Natural killer cell (primary cell): ENCODE results near the gene RTL10. TPM values are rescaled to one million over a fixed set of nuclear protein-coding genes. Genes with fewer than 3 reads are reported as not detected.

Experiments used
- ATAC-seq, 3 donors: fragments of 150-1000 bp in 2 of 3; fragments of 200-7000 bp in 1 of 3; cut with Tn5 transposase; 1 replicate in 1 of 3; 2 replicates in 2 of 3; pipeline ENCODE4 v1.10.0; 2021; ENCODE audit warnings: mild to moderate bottlenecking in 2 of 3, moderate library complexity in 2 of 3
- DNase-seq, 2 donors: peaks; one replicate each; pipeline versions ENCODE4 v3.0.0 to v3.0.0-alpha.2; 2013 to 2021; ENCODE audit warnings: mixed read lengths in 1 of 2
- H3K27ac ChIP-seq: one replicate; pipeline ENCODE4 v1.5.1; 2013; ENCODE audit warnings: mild to moderate bottlenecking, low read length
- H3K27me3 ChIP-seq: one replicate; pipeline ENCODE4 v1.6.1; 2013; ENCODE audit warnings: low read length; ENCODE audit not compliant: control insufficient read depth, insufficient read depth
- H3K36me3 ChIP-seq: one replicate; pipeline ENCODE4 v1.6.1; 2013; ENCODE audit warnings: low read length; ENCODE audit not compliant: control insufficient read depth, insufficient read depth
- H3K4me1 ChIP-seq: one replicate; pipeline ENCODE4 v1.6.1; 2013; ENCODE audit warnings: low read length; ENCODE audit not compliant: control insufficient read depth, insufficient read depth
- H3K4me3 ChIP-seq: one replicate; pipeline ENCODE4 v1.5.1; 2013; ENCODE audit warnings: low read length
- H3K9me3 ChIP-seq: one replicate; pipeline ENCODE4 v1.6.1; 2013; ENCODE audit warnings: low read length; ENCODE audit not compliant: control insufficient read depth, insufficient read depth
- H3K27ac Mint-ChIP-seq, 2 donors: one replicate each; pipeline ENCODE4 v1.8.0; 2022; ENCODE audit warnings: mild to moderate bottlenecking in 2 of 2, mixed read lengths in 2 of 2, moderate library complexity in 1 of 2
- H3K27me3 Mint-ChIP-seq, 2 donors: one replicate each; pipeline ENCODE4 v1.8.0; 2022; ENCODE audit warnings: low read depth in 2 of 2, mixed read lengths in 2 of 2
- H3K36me3 Mint-ChIP-seq: one replicate; pipeline ENCODE4 v1.8.0; 2022; ENCODE audit warnings: mixed read lengths
- H3K4me1 Mint-ChIP-seq, 2 donors: one replicate each; pipeline ENCODE4 v1.8.0; 2022; ENCODE audit warnings: mixed read lengths in 2 of 2
- H3K4me3 Mint-ChIP-seq: one replicate; pipeline ENCODE4 v1.8.0; 2022; ENCODE audit warnings: mild to moderate bottlenecking, moderate library complexity, mixed read lengths
- H3K9me3 Mint-ChIP-seq, 2 donors: one replicate each; pipeline ENCODE4 v1.8.0; 2022; ENCODE audit warnings: mixed read lengths in 2 of 2
- WGBS: methylation state at CpG from one replicate; pipeline ENCODE4 v1.1.7; 2013; ENCODE audit warnings: missing lambda C conversion rate; ENCODE audit not compliant: insufficient coverage; 5-methylcytosine and 5-hydroxymethylcytosine counted together
- intact Hi-C: fragments of 100-400 bp; cut with micrococcal nuclease; formaldehyde crosslinking; loops from one replicate; pipeline ENCODE4 v1.14.2; 2022
- total RNA-seq, 4 donors: library from RNA; stranded (reverse); fragments of 120-200 nt in 1 of 4; gene quantifications; one replicate each; pipeline versions ENCODE4 v1.2.3 to v1.2.4, GENCODE V29; 2013 to 2022
- TF ChIP-seq, protein P1 (sequence below): fragments of 200-600 bp; IDR thresholded peaks from one replicate; pipeline ENCODE4 v1.8.0; 2022; ENCODE audit warnings: antibody characterized with exemption

The RTL10 gene
- total RNA-seq, 3 donors from 2014 or later (not counting 1 experiment from before 2014, with no cell fraction given) = 6.4 to 12.5 (median 11.7) TPM

GRCh38 chr22:19879643-19879991 is 24.9 kb upstream of the RTL10 start:
- Mint-ChIP-seq H3K27me3 (no peaks in the 10 kb centered on the region), H3K36me3 (no peaks in the 10 kb centered on the region), H3K4me3 (no peak overlapping the region), H3K9me3 (no peaks in the 10 kb centered on the region), H3K4me1 (no peaks in the 10 kb centered on the region), H3K27ac (no peak overlapping the region)
- 94% methylated on average over 4 of the region's 4 CpGs for WGBS
- Histone ChIP-seq H3K9me3 (no peaks in the 10 kb centered on the region), H3K36me3 (no peaks in the 10 kb centered on the region), H3K27ac (no peak overlapping the region), H3K4me1 (no peaks in the 10 kb centered on the region), H3K27me3 (no peaks in the 10 kb centered on the region), H3K4me3 (no peak overlapping the region)
- intact Hi-C loops = no loop called here
- TF ChIP-seq, protein P1, sequence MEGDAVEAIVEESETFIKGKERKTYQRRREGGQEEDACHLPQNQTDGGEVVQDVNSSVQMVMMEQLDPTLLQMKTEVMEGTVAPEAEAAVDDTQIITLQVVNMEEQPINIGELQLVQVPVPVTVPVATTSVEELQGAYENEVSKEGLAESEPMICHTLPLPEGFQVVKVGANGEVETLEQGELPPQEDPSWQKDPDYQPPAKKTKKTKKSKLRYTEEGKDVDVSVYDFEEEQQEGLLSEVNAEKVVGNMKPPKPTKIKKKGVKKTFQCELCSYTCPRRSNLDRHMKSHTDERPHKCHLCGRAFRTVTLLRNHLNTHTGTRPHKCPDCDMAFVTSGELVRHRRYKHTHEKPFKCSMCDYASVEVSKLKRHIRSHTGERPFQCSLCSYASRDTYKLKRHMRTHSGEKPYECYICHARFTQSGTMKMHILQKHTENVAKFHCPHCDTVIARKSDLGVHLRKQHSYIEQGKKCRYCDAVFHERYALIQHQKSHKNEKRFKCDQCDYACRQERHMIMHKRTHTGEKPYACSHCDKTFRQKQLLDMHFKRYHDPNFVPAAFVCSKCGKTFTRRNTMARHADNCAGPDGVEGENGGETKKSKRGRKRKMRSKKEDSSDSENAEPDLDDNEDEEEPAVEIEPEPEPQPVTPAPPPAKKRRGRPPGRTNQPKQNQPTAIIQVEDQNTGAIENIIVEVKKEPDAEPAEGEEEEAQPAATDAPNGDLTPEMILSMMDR = no peak
- DNase-seq = no peak
- ATAC-seq = no peak

DNA sequence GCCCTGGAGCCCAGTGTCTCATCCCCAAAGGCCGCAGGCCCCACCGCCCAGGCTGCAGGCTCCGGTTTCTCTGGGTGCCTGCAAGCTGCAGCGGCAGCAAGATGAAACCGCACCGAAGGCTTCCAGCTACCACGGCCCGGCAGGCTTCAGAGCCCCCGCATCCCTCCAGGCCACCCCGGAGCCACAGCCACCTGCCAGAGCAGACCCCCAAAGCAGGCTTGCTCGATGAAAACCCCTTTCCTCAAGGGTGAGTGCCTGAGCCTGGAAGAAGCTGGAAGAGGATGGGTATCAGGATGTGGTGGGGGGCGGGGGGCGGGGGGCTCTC is 24.5 kb upstream of the RTL10 start:
- intact Hi-C loops = no loop called here
- Mint-ChIP-seq H3K27ac (no peak overlapping the region), H3K4me1 (no peaks in the 10 kb centered on the region), H3K4me3 (no peak overlapping the region), H3K27me3 (no peaks in the 10 kb centered on the region), H3K36me3 (no peaks in the 10 kb centered on the region), H3K9me3 (no peaks in the 10 kb centered on the region)
- no peak overlapping the region for H3K4me3 ChIP-seq
- no peaks in the 10 kb centered on the region for H3K36me3 ChIP-seq
- no peaks in the 10 kb centered on the region for H3K9me3 ChIP-seq
- H3K4me1 ChIP-seq = no peaks in the 10 kb centered on the region
- DNase-seq (no peak), ATAC-seq (no peak)
- H3K27ac ChIP-seq = no peak overlapping the region
- TF ChIP-seq, protein P1 = no peak
- WGBS = 98% methylated on average over 12 of the region's 13 CpGs
- H3K27me3 ChIP-seq = no peaks in the 10 kb centered on the region

- no peak overlapping the region for H3K27ac Mint-ChIP-seq
- Histone ChIP-seq H3K9me3 (no peaks in the 10 kb centered on the region), H3K4me3 (no peak overlapping the region), H3K36me3 (no peaks in the 10 kb centered on the region), H3K4me1 (no peaks in the 10 kb centered on the region), H3K27me3 (no peaks in the 10 kb centered on the region), H3K27ac (no peak overlapping the region)
- ATAC-seq = no peak
- DNase-seq = no peak
- 91% methylated on average over 16 of the region's 16 CpGs for WGBS
- no peaks in the 10 kb centered on the region for H3K36me3 Mint-ChIP-seq
- TF ChIP-seq, protein P1 = no peak
- H3K4me1 Mint-ChIP-seq = no peaks in the 10 kb centered on the region
- intact Hi-C loops = no loop called here
- no peaks in the 10 kb centered on the region for H3K27me3 Mint-ChIP-seq
- no peaks in the 10 kb centered on the region for H3K9me3 Mint-ChIP-seq
- no peak overlapping the region for H3K4me3 Mint-ChIP-seq
Measured at GRCh38 chr22:19878461-19879245, 24.0 kb upstream of the RTL10 start.
